SH-SY5Y (cell line): Measurements from ENCODE around the gene FOXP3.

Source experiments
- GATA2 ChIP-seq: IDR thresholded peaks from 2 replicates; pipeline ENCODE4 v1.6.1; 2011; ENCODE audit warnings: mild to moderate bottlenecking, low read depth, low read length
- GATA3 ChIP-seq: IDR thresholded peaks from 2 replicates; pipeline ENCODE4 v1.6.1; 2011; ENCODE audit warnings: low read depth, mild to moderate bottlenecking, low read length, moderate library complexity

Gene FOXP3

GRCh38 chrX:49266523-49267445 lies 2.3 kb upstream of the FOXP3 start:
- TF ChIP-seq GATA3, result no peak
- TF ChIP-seq GATA2, result no peak

DNA sequence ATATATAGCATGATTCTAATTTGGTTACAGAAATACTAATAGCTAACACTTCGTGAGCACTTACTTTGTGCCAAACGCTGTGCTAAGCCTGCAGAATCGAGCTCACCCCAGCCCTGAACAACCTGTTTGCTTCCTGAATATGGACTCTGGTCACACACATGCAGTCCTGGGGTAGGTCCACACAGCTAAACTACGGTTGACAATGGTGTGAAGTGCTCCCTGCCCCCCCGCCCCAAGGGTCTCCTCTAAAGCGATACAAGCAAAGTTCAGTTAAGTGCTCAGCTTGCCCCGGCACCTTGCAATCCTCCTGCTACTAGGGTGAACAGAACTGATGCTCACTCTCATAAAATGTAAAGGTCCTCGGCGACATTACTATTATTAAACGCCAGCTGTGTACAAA lies 879 bp downstream of the FOXP3 start:
- TF ChIP-seq GATA2 (no peak), GATA3 (no peak)

DNA sequence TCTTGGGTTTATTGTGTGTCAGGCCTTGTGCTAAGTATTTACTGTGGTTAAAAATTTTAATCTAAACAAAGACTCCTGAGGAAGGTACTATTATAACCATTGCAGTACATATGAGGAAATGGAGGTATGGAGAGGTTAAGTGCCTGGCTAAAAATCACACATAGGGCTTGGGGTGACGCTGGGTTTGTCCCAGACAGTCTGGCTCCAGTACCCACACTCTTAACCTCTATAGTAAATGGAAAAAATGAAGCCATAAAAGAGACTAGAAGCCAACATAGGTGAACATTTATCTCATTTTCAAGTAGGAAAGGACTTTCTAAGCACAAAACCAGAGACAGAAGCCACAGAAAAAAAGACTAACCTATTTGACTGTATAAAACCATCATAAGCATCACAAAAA lies 1.9 kb downstream of the FOXP3 start:
- TF ChIP-seq GATA3, result no peak
- TF ChIP-seq GATA2, result no peak

DNA sequence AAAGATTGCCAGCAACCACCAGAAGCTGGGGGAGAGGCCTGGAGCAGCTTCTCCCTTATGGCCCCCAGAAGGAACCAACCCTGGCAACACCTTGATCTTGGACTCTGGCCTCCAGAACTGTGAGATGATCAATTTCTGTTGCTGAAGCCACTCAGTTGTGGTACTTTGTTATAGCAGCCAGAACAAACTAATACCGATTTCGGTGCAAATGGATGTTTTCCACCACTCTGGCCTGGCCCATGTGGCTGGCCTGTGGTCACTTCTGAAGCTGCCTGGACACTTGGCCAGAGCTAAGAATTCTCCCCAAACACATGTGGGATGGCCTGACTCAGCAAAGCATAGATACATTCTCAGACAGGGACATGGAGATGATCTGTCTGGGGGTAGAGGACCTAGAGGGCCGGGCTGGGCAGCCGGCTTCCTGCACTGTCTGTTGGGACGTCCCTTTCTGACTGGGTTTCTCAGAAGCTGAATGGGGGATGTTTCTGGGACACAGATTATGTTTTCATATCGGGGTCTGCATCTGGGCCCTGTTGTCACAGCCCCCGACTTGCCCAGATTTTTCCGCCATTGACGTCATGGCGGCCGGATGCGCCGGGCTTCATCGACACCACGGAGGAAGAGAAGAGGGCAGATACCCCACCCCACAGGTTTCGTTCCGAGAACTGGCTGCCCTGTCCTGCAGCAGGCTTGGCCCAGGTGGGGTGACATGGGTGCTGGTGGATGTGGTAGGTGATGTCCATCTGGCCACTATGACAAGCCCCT lies 4.1 kb downstream of the FOXP3 start:
- no peak for TF ChIP-seq GATA3
- TF ChIP-seq GATA2, result no peak

GRCh38 chrX:49258749-49259124 lies 5.8 kb downstream of the FOXP3 start:
- TF ChIP-seq GATA3, result no peak
- TF ChIP-seq GATA2, result no peak

DNA sequence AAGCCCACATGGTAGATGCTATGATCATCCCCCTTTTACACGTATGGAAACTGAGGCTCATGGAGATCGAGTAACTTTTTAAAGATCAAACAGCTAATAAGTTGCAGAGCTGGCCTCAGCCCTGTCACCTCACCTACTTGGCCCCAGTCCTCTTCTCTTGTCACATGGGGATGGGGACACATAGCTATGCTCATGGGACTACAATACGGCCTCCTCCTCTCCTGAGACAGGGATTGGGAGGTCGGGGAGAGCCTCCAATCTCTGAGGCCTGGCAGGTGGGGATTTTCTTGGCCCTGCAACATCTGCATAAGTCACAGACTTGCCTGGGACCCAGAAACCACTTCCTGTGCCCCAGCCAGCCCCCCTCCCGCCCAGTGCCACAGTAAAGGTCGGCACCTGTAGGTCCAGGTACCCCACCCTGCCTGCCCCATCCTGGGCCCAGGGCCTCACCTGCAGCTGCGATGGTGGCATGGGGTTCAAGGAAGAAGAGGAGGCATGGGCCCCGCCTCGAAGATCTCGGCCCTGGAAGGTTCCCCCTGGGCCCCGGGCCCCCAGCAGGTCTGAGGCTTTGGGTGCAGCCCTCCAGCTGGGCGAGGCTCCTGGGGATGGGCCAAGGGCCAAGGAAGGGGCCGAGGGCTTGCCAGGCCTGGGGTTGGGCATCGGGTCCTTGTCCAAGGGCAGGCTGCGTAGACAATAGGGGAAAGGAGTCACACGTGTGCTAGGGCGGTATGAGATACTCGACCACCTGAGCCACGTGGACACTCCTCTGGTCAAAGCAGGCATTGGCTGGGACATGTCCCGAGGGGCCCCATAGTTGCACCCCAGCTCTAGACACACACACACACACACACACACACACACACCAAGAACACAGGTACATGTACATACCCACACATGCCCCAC lies 6.4 kb downstream of the FOXP3 start:
- TF ChIP-seq GATA3 (no peak), GATA2 (no peak)

DNA sequence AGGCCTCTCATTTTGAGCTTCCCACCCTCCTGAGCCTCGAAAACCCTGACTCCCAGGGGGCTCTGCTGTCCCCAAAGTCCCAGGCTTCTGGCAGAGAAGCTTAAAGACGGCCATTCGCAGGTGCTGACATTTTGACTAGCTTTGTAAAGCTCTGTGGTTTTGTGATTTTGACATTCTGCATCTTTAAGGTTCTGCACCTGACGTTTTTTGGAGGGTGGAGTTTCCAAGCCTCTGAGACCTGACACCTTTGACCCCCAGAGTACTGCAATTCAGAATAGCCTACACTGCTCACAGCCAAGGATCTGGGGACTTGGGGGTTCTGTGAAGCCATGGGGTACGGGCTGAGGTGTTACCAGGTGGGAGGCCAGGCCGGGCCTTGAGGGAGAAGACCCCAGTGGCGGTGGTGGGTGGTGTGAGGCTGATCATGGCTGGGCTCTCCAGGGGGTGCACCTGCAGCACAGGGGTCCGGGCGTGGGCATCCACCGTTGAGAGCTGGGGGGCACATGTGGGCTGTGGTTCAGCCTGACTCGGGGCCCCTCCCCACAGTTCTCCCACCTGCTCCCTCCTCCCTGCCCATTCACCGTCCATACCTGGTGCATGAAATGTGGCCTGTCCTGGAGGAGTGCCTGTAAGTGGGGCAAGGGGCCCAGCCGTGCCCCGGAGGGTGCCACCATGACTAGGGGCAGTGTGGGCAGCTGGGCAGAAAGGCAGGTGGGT lies 7.3 kb downstream of the FOXP3 start:
- TF ChIP-seq GATA2 (no peak), GATA3 (no peak)

- TF ChIP-seq GATA2, result no peak
- TF ChIP-seq GATA3, result no peak
Measured at GRCh38 chrX:49256268-49256995, 8.1 kb downstream of the FOXP3 start.

DNA sequence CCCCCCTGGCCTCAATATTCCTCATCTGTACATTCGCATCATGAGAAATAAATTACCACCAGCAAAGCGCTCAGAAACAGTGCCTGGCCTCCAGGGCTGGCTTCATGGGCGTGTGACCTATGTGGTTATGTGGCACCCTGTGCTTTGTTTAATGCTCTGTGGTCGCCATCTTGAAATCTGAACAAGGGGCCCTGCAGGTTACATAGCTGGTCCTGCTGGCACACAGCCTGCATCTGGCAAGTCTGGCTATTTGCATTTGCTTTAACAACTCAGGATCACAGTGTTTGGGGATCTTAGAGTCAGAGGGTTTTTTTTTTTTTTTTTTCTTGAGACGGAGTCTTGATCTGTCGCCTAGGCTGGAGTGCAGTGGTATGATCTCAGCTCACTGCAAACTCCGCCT lies 9.9 kb downstream of the FOXP3 start:
- TF ChIP-seq GATA3 (no peak), GATA2 (no peak)

DNA sequence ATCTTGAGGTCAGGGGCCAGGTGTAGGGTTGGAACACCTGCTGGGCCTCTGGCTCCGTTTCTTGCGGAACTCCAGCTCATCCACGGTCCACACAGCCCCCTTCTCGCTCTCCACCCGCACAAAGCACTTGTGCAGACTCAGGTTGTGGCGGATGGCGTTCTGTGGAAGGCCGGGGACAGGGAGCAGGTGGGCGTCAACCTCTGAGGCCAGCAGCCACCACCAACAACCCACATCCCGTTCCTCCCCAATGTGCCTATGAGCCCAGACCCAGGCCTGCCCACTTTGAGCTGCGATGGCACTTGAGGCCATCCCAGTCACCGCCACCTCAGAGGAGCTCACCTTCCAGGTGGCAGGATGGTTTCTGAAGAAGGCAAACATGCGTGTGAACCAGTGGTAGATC lies 13.2 kb downstream of the FOXP3 start:
- TF ChIP-seq GATA2 (no peak), GATA3 (no peak)

GRCh38 chrX:49250578-49250977 lies 13.9 kb downstream of the FOXP3 start:
- no peak for TF ChIP-seq GATA3
- TF ChIP-seq GATA2, result no peak

GRCh38 chrX:49250066-49250465 lies 14.4 kb downstream of the FOXP3 start:
- TF ChIP-seq GATA2 (no peak), GATA3 (no peak)

GRCh38 chrX:49249616-49250015 lies 14.9 kb downstream of the FOXP3 start:
- no peak for TF ChIP-seq GATA3
- no peak for TF ChIP-seq GATA2

DNA sequence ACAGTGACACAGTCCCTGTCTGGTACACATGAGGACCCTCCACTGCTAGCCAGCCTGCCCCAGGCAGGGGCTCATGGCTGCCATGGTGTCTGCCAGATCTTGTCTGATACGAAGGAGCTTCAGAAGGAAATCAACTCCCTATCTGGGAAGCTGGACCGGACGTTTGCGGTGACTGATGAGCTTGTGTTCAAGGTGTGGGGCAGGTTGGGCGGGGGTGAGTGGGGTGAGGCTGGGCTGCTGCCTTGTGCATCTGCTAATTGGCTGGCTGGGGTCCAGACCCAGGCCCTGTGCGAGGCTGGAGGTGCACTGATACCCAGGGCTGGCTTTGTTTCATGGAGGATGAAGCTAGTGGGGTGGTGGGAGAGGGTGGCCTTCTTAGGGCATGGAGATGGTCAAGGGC lies 15.4 kb downstream of the FOXP3 start:
- TF ChIP-seq GATA2 (no peak), GATA3 (no peak)
